GM18861 (cell line): ENCODE data around the gene VPS41.

ENCODE experiments used
- ATAC-seq: cut with Tn5 transposase; IDR thresholded peaks from one replicate; pipeline ENCODE4 v1.9.1; 2021; ENCODE audit not compliant: unreplicated experiment

Gene VPS41

GRCh38 chr7:38740041-38740440, 168.9 kb downstream of the VPS41 start:
- no peak for ATAC-seq

- no peak for ATAC-seq
Observed at GRCh38 chr7:38736138-38736537, 172.9 kb downstream of the VPS41 start.

GRCh38 chr7:38731215-38731614, 177.8 kb downstream of the VPS41 start:
- ATAC-seq, result no peak

- no peak for ATAC-seq
Observed at GRCh38 chr7:38728145-38728544, 180.8 kb downstream of the VPS41 start.

- ATAC-seq, result no peak
Observed at GRCh38 chr7:38727184-38727940, 181.6 kb downstream of the VPS41 start.

GRCh38 chr7:38723327-38723726, 185.7 kb downstream of the VPS41 start:
- no peak for ATAC-seq

GRCh38 chr7:38716397-38716796, 192.6 kb downstream of the VPS41 start:
- no peak for ATAC-seq

GRCh38 chr7:38709123-38709522, 199.9 kb downstream of the VPS41 start:
- ATAC-seq, result no peak

GRCh38 chr7:38704751-38705150, 204.2 kb downstream of the VPS41 start:
- ATAC-seq, result no peak

GRCh38 chr7:38704041-38704547, 204.9 kb downstream of the VPS41 start:
- no peak for ATAC-seq

GRCh38 chr7:38703093-38703492, 205.9 kb downstream of the VPS41 start:
- ATAC-seq, result no peak

- ATAC-seq, result no peak
Observed at GRCh38 chr7:38702002-38702535, 206.9 kb downstream of the VPS41 start.

- no peak for ATAC-seq
Observed at GRCh38 chr7:38700116-38700515, 208.9 kb downstream of the VPS41 start.

- no peak for ATAC-seq
Observed at GRCh38 chr7:38699471-38699870, 209.5 kb downstream of the VPS41 start.

- ATAC-seq, result no peak
Observed at GRCh38 chr7:38694326-38694725, 214.7 kb downstream of the VPS41 start.

- ATAC-seq, result no peak
Observed at GRCh38 chr7:38686888-38687287, 222.1 kb downstream of the VPS41 start.

GRCh38 chr7:38685851-38686250, 223.1 kb downstream of the VPS41 start:
- no peak for ATAC-seq

GRCh38 chr7:38682606-38683005, 226.4 kb downstream of the VPS41 start:
- no peak for ATAC-seq

- ATAC-seq, result no peak
Observed at GRCh38 chr7:38681882-38682281, 227.1 kb downstream of the VPS41 start.

GRCh38 chr7:38679419-38679818, 229.6 kb downstream of the VPS41 start:
- ATAC-seq, result no peak

GRCh38 chr7:38678698-38679054, 230.3 kb downstream of the VPS41 start:
- ATAC-seq, result no peak

GRCh38 chr7:38677981-38678697, 230.9 kb downstream of the VPS41 start:
- no peak for ATAC-seq
